Measurements from ENCODE around the gene CHST8.

The CHST8 gene

GRCh38 chr19:33799476-33799875 is 177.7 kb downstream of the CHST8 start:
- no peak for DNase-seq

DNA sequence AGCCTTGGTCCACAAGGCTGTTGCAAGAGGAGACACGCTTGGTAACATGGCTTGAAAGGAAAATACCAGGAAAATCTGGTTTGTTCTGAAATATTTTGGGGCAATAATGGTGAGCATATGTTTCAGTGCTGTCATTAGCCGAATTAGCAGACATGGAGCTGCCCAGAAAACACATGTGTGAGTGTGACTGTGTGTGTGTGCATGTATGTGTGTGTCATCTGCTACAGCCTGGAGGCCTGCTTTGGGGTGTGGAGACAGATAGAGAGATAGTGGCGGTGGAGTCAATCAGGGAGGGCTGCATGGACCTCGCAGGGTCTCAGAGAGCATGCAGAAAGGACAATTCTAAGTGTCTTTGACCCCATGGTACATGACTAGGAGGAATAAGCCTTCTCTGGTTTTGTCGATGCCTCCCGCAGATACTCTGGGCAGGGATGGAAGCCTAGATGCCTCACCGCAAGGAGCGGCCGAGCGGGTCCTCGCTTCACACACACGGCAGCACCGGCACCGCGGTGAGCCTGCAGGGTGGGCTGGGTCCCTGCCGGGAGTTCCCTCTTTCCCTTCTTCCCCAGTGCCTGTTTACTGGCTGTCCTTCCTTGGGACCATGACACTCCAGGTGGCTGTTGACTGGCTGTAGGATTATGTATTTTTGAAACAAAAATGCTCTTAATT is 178.4 kb downstream of the CHST8 start:
- DNase-seq, result no peak

GRCh38 chr19:33801411-33801810 is 179.7 kb downstream of the CHST8 start:
- DNase-seq, result no peak

- no peak for DNase-seq
Measured at GRCh38 chr19:33802001-33802400, 180.2 kb downstream of the CHST8 start.

GRCh38 chr19:33802801-33803200 is 181.0 kb downstream of the CHST8 start:
- no peak for DNase-seq

GRCh38 chr19:33803383-33803782 is 181.6 kb downstream of the CHST8 start:
- no peak for DNase-seq

DNA sequence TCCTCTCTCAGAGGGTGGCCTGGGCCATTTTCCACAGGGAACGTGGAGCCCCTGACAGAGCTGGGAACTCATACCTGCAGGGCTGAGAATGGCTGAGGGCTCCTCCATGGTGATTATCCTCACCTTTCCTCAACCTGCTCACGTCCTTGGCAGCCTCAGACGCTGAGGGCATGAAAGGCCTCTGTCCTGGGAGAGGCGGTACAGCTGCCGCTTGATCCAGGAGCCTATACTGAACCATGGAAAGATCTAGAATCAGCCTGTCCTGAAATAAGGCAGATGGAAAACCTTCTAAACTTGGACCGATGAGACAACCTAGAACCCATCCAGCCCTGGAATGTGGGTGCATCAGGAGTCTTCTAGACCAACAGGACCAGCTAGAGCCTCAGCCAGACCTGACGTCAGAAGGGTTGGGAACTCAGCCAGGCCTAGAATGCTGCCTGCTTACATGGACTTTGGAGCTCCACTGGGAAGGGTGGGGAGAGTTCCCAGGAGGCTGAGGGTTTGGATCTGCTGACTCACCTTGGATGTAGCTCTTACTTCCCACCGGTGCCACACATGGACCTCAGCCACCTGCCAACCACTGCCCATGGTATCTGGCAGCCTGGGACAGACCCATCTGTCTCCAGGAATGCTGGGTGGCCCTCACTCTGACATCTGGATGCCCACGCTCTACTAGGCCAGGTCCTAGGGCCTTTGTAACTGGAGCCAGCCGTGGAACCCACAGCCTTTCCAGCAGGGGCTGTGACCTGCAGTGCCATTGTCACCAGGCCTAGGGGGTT is 182.5 kb downstream of the CHST8 start:
- no peak for DNase-seq

- no peak for DNase-seq
Measured at GRCh38 chr19:33805313-33805712, 183.6 kb downstream of the CHST8 start.

- DNase-seq, result no peak
Measured at GRCh38 chr19:33805840-33806433, 184.2 kb downstream of the CHST8 start.

DNA sequence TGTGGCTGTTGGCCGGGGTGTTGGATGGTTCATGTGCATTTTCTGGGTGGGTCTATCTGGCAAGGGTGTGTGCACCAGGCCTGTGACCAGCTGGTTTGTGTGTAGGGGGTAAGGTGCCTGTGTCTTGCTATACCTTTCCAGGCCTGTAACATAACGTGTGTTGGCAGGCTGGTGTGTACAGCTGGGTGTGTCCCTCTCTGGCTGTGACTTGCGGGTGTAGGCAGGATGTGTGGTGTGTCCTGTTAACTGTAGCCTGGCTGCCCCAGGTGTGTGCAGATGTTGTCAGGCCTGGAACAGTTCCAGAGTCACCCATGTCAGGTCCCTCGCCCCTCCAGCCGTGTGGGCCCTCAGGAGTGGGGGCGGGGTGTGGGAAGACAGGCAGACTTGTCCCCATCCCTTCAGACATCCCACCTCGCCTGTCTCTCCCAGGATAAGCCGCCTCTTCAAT is 184.7 kb downstream of the CHST8 start:
- DNase-seq, result no peak

DNA sequence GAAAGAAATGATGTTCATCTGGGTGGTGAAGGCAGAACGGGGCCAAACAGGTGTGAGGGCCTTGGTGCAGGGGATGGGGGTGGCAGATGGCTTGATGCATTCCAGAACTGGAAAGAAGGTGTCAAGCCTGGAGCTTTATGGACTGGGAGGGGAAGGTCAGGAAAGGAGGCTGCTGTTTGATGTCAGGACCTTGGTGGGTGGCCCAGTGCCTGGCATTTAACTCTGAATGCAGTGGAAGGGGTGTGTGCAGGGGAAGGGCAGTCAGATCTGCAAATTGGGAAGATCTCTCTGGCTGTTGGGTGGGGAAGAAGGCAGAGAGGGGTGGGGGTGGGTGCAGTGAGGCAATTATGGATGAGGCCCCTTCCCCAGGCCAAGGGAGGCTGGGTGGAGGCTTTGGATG is 186.6 kb downstream of the CHST8 start:
- no peak for DNase-seq

- DNase-seq, result no peak
Measured at GRCh38 chr19:33809960-33810359, 188.2 kb downstream of the CHST8 start.

DNA sequence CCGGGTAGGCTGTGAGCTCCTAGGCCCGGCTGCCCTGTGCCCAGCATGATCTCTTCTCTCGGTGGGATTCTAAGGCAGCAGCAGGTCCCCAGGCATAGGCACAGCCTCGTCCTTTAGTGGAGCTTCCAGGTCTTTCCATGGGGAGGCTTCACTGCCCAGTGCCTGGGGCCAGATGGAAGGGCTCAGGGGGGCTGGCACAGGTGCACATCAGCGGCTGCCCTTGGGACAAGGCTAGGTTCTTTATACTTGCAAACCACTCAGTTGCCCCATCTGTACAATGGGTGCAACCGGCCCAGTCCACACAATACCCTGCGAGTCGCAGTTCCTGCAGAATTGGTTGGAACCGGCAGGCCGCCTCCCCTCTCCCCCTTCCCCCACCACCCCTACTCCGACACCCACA is 189.1 kb downstream of the CHST8 start:
- DNase-seq, result no peak

GRCh38 chr19:33811246-33811645 is 189.5 kb downstream of the CHST8 start:
- DNase-seq, result no peak

DNA sequence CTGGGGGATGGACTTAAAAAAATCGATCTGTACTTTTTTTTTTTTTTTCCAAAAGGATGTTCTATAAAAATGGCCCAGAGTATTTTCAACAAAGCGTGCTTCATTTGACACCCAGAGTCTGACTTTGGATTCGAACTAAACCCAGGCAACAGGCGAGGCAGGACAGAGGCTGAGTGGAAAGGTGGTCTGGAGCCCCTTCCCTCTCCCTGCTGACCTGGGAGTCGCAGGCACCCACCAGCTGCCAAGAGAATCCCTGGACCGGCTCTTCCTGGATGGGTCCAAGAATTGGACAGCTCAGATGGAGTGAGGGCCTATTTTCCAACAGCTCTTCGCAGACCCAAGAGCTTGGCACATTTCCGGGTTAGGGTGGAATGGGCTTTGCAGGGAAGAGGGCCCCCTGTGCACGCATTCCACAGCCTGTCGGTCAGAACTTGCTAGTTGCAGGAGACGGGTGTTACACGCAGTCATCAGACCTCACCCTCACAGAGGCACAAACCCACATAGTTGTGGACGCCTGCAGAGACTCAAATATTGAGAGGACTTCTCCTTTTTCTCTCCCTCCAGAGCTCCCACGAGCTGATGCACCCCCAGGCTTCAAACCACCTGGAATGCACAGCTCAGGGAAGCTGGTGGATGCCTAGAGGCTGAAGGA is 190.1 kb downstream of the CHST8 start:
- DNase-seq, result no peak

DNA sequence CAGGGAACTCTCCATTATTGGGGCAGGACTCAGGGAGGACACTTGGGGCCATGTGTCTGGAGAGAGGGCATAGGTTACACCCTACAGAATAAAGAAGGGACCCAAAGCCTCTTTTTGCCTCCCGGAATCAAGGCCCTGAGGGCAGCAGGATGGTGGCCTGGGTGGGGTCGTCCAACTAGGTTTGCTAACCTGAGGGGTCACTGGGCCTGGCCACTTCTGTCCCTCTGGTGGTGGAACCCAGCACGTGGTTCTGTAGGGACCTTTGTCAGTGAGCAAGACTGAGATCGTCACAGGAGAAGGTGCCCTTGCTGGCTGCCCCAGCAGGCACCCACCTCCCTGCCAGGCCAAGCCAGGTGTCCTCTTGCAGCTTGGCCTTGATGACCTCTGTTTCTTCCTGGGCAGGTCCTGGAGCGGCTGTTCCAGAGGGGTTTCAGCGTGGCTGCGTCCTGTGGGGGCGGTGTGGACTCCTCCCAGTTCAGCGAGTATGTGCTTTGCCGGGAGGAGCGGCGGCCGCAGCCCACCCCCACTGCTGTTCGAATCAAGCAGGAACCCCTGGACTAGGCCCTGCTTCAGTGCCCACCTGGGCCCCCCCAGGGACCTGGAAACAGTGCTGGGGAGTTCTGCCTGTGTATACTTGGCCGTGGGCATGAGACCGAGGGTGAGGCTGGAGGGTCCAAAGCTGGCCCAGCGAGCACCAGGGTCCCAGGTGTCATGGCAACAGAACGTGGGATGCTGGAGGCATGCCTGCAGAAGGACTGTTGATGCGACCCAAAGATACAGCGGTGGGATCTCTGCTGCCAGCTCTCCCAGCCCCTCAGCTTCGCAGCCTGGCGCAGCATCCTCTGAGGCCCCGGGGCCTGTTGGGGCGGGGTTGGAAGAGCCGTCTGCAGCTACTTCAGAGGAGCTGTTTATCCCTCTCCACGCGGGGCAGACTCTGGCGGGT is 190.9 kb downstream of the CHST8 start:
- DNase-seq, result no peak

DNA sequence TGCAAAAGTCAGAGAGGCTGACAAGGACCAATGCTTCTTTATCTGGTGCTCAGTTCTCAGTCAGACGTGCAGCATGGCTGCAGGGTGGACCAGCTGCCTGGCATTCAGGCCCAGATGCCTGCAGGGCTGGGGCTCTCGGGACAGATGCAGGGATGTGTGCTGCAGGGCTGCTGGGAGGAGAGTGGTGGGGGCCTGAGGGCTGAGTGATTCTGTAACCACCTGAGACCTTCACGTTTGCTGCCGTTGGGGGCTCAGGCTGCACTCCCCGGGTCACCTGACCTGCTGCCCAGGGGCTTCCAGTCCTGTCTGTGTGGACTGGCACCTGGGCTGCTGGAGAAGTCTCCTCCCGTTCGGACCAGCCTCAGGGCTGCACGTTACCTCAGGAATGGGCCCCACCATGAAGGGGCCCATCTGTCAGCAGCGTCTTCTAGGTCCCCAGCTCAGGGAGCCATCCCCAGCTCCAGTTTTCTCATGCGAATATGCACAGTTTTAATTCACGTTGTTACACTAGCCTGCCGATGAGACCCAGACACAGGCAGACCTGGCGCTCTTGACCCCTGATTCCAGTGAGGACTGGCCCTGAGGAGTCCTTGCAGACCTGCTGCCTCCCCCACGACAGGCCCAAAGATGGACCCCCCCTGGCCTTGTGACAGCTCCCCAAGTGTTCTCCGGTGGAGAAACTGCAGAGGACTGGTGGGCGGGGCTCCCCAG is 191.8 kb downstream of the CHST8 start:
- no peak for DNase-seq

- no peak for DNase-seq
Measured at GRCh38 chr19:33814181-33815165, 192.7 kb downstream of the CHST8 start.

DNA sequence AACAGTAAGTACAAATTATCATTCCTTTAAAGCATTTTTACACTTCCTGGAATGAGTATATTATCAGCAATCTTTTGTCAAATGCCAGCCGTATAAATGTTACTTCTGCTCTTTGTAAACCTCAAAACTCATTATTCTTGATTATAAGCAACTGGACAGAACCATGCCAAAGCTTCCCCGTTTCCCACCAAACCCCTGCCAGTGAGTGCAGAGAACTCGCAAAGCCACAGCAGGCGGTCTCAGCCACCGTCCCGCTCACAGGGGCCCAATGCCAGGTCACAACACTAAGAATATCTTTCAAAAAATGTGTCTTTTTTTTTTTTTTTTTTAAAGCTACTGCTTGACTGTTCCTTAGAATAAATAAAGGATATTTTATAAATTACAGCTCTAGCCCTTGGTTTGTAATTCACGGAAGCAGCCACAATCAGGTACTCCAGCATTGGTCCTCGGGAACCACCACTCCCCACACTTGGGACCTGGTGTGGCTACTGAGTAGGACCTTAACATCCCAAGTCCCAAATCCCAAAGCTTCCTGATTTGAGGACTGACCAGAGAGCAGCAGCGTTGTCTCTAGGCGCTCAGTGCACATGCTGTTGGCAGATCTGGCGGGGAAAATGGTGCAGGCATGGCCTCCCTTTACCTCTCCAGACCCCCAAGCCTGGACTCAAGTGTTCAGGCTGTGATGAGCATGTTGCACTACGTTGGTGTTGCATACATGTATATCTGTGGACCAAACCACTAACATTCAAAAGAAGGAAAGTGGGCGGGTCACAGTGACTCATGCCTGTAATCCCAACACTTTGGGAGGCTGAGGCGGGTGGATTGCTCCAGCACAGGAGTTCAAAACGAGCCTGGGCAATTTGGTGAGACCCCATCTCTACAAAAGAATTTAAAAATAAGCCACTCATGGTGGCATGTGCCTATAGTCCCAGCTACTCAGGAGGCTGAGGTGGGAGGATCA is 193.9 kb downstream of the CHST8 start:
- DNase-seq, result no peak

All from activated gamma-delta T cell (primary cell).